Hepatocyte (in vitro differentiated cells): ENCODE results near the gene SDE2.

Experiments
- EZH2 ChIP-seq: fragments of 200-600 bp; sonication (generic); IDR thresholded peaks from 2 replicates; pipeline ENCODE4 v1.6.1; 2016; ENCODE audit warnings: antibody characterized with exemption, mild to moderate bottlenecking, borderline replicate concordance
- EZH2phosphoT487 ChIP-seq: fragments of 200-600 bp; sonication (generic); IDR thresholded peaks from one replicate; pipeline ENCODE4 v1.6.1; 2018; ENCODE audit warnings: antibody characterized with exemption, mild to moderate bottlenecking, low read depth, moderate library complexity; ENCODE audit not compliant: unreplicated experiment, severe bottlenecking
- TF ChIP-seq, protein P1 (sequence below): fragments of 200-600 bp; sonication (generic); IDR thresholded peaks from 2 replicates; pipeline ENCODE4 v1.5.1; 2016; ENCODE audit warnings: antibody characterized with exemption, mild to moderate bottlenecking; ENCODE audit not compliant: poor library complexity

DNA sequence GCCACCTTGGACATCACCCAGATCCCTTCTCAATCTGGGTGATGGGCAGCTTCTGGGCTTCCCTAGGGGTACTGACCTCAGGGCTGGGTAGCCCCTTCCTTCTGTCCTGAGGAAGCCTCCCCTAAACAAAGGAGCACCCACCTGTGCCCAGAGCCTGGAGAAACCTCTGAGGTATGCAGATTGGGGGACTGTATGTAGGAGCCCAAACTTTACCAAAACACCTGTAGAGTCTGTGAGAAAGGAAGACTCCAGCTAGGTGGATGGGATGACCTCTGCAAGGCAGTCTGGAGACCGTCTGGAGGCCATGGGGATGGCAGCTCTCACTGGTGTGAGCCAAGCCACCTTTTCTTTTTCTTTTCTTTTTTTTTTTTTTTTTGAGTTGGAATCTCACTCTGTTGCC is 44.4 kb downstream of the SDE2 start:
- TF ChIP-seq, protein P1, sequence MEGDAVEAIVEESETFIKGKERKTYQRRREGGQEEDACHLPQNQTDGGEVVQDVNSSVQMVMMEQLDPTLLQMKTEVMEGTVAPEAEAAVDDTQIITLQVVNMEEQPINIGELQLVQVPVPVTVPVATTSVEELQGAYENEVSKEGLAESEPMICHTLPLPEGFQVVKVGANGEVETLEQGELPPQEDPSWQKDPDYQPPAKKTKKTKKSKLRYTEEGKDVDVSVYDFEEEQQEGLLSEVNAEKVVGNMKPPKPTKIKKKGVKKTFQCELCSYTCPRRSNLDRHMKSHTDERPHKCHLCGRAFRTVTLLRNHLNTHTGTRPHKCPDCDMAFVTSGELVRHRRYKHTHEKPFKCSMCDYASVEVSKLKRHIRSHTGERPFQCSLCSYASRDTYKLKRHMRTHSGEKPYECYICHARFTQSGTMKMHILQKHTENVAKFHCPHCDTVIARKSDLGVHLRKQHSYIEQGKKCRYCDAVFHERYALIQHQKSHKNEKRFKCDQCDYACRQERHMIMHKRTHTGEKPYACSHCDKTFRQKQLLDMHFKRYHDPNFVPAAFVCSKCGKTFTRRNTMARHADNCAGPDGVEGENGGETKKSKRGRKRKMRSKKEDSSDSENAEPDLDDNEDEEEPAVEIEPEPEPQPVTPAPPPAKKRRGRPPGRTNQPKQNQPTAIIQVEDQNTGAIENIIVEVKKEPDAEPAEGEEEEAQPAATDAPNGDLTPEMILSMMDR, result no peak
- no peak for TF ChIP-seq EZH2
- TF ChIP-seq EZH2phosphoT487, result no peak
